HEK293 (cell line): ENCODE measurements around the gene FBXO17.

ENCODE experiments used
- CTCF ChIA-PET: fragments of 350-600 bp; formaldehyde crosslinking; extraction: SDS; loops from one replicate; lab custom pipeline; 2021; ENCODE audit warnings: antibody characterized with exemption; lab: Yijun Ruan, JAX
- POLR2A ChIA-PET: fragments of 300-600 bp; formaldehyde crosslinking; extraction: SDS; loops from one replicate; lab custom pipeline; 2020; ENCODE audit warnings: antibody characterized with exemption, inconsistent platforms; lab: Yijun Ruan, JAX
- H3K27ac ChIP-seq: fragments of 200-500 bp; sonication (Bioruptor generic); 2 replicates; pipeline ENCODE4 v1.5.1; 2014; ENCODE audit warnings: low read depth, low read length, control low read depth, inconsistent platforms; ENCODE audit errors: extremely low read depth
- H3K36me3 ChIP-seq, 2 experiments: fragments of 200-500 bp in 1 of 2; sonication (Bioruptor generic) in 1 of 2; 1 replicate in 1 of 2; 2 replicates in 1 of 2; pipeline ENCODE4 v1.5.1; 2014 to 2017; ENCODE audit warnings: inconsistent platforms in 2 of 2, low read length in 2 of 2; ENCODE audit not compliant: control insufficient read depth in 2 of 2, insufficient read depth in 1 of 2
- H3K4me1 ChIP-seq: fragments of 200-500 bp; sonication (Bioruptor generic); 2 replicates; pipeline ENCODE4 v1.5.1; 2014; ENCODE audit warnings: mild to moderate bottlenecking, low read length, inconsistent platforms; ENCODE audit not compliant: control insufficient read depth, insufficient read depth
- H3K4me3 ChIP-seq: 2 replicates; pipeline ENCODE4 v1.5.1; 2011; ENCODE audit warnings: low read depth, mild to moderate bottlenecking, control low read depth, low read length, moderate library complexity
- H3K9me3 ChIP-seq: fragments of 200-500 bp; sonication (Bioruptor generic); 2 replicates; pipeline ENCODE4 v1.5.1; 2014; ENCODE audit warnings: low read depth, low read length, inconsistent platforms; ENCODE audit not compliant: control insufficient read depth, insufficient read depth
- BCL11B ChIP-seq: fragments of 450-650 bp; formaldehyde crosslinking; IDR thresholded peaks from 2 replicates; pipeline ENCODE4 v1.5.1; 2016; ENCODE audit warnings: low read depth, missing biosample characterization, missing genetic modification characterization
- FEZF1 ChIP-seq: fragments of 450-650 bp; formaldehyde crosslinking; IDR thresholded peaks from 2 replicates; pipeline ENCODE4 v1.5.1; 2016; ENCODE audit warnings: missing biosample characterization, missing genetic modification characterization
- GLIS2 ChIP-seq: fragments of 450-650 bp; formaldehyde crosslinking; IDR thresholded peaks from 2 replicates; pipeline ENCODE4 v1.5.1; 2016; ENCODE audit warnings: missing biosample characterization, missing genetic modification characterization
- KLF1 ChIP-seq: fragments of 450-650 bp; formaldehyde crosslinking; IDR thresholded peaks from 2 replicates; pipeline ENCODE4 v1.5.1; 2016; ENCODE audit warnings: missing biosample characterization, missing genetic modification characterization
- KLF7 ChIP-seq: fragments of 450-650 bp; formaldehyde crosslinking; IDR thresholded peaks from 2 replicates; pipeline ENCODE4 v1.5.1; 2016; ENCODE audit warnings: missing biosample characterization, missing genetic modification characterization, borderline replicate concordance
- OVOL3 ChIP-seq: fragments of 450-650 bp; formaldehyde crosslinking; IDR thresholded peaks from 2 replicates; pipeline ENCODE4 v1.5.1; 2016; ENCODE audit warnings: missing biosample characterization, missing genetic modification characterization
- RBAK ChIP-seq: fragments of 450-650 bp; formaldehyde crosslinking; IDR thresholded peaks from 2 replicates; pipeline ENCODE4 v1.5.1; 2016; ENCODE audit warnings: missing biosample characterization, missing genetic modification characterization
- ZBTB48 ChIP-seq: fragments of 450-650 bp; formaldehyde crosslinking; IDR thresholded peaks from 2 replicates; pipeline ENCODE4 v1.5.1; 2016; ENCODE audit warnings: missing biosample characterization, missing genetic modification characterization
- ZBTB7A ChIP-seq: fragments of 450-650 bp; formaldehyde crosslinking; IDR thresholded peaks from 2 replicates; pipeline ENCODE4 v1.5.1; 2016; ENCODE audit warnings: low read depth, missing biosample characterization, missing genetic modification characterization
- ZEB2 ChIP-seq: fragments of 450-650 bp; formaldehyde crosslinking; IDR thresholded peaks from 2 replicates; pipeline ENCODE4 v1.5.1; 2016; ENCODE audit warnings: missing biosample characterization, missing genetic modification characterization
- ZFP41 ChIP-seq: fragments of 450-650 bp; formaldehyde crosslinking; IDR thresholded peaks from 2 replicates; pipeline ENCODE4 v1.5.1; 2016; ENCODE audit warnings: missing biosample characterization, missing genetic modification characterization, borderline replicate concordance
- ZFP69B ChIP-seq: fragments of 450-650 bp; formaldehyde crosslinking; IDR thresholded peaks from 2 replicates; pipeline ENCODE4 v1.5.1; 2016; ENCODE audit warnings: missing biosample characterization, missing genetic modification characterization
- ZNF138 ChIP-seq: fragments of 450-650 bp; formaldehyde crosslinking; IDR thresholded peaks from 2 replicates; pipeline ENCODE4 v1.5.1; 2016; ENCODE audit warnings: missing biosample characterization, missing genetic modification characterization, borderline replicate concordance
- ZNF157 ChIP-seq: fragments of 450-650 bp; formaldehyde crosslinking; IDR thresholded peaks from 2 replicates; pipeline ENCODE4 v1.5.1; 2016; ENCODE audit warnings: missing biosample characterization, missing genetic modification characterization
- ZNF23 ChIP-seq: fragments of 450-650 bp; formaldehyde crosslinking; IDR thresholded peaks from 2 replicates; pipeline ENCODE4 v1.5.1; 2016; ENCODE audit warnings: missing biosample characterization, missing genetic modification characterization, borderline replicate concordance
- ZNF354C ChIP-seq: fragments of 450-650 bp; formaldehyde crosslinking; IDR thresholded peaks from 2 replicates; pipeline ENCODE4 v1.5.1; 2016; ENCODE audit warnings: missing biosample characterization, missing genetic modification characterization, low read depth, borderline replicate concordance
- ZNF473 ChIP-seq: fragments of 450-650 bp; formaldehyde crosslinking; IDR thresholded peaks from 2 replicates; pipeline ENCODE4 v1.5.1; 2017; ENCODE audit warnings: missing biosample characterization, missing genetic modification characterization
- ZNF530 ChIP-seq: fragments of 450-650 bp; formaldehyde crosslinking; IDR thresholded peaks from 2 replicates; pipeline ENCODE4 v1.5.1; 2016; ENCODE audit warnings: low read depth, missing biosample characterization, missing genetic modification characterization
- ZNF560 ChIP-seq: fragments of 450-650 bp; formaldehyde crosslinking; IDR thresholded peaks from 2 replicates; pipeline ENCODE4 v1.5.1; 2017; ENCODE audit warnings: missing biosample characterization, missing genetic modification characterization, borderline replicate concordance
- ZNF621 ChIP-seq: fragments of 450-650 bp; formaldehyde crosslinking; IDR thresholded peaks from 2 replicates; pipeline ENCODE4 v1.5.1; 2017; ENCODE audit warnings: missing biosample characterization, missing genetic modification characterization
- ZNF701 ChIP-seq: fragments of 450-650 bp; formaldehyde crosslinking; IDR thresholded peaks from 2 replicates; pipeline ENCODE4 v1.5.1; 2016; ENCODE audit warnings: missing biosample characterization, missing genetic modification characterization
- ZSCAN16 ChIP-seq: fragments of 450-650 bp; formaldehyde crosslinking; IDR thresholded peaks from 2 replicates; pipeline ENCODE4 v1.5.1; 2016; ENCODE audit warnings: missing biosample characterization, missing genetic modification characterization
- TF ChIP-seq, protein P1 (sequence below): fragments of 450-650 bp; IDR thresholded peaks from 2 replicates; pipeline ENCODE4 v1.5.1; 2018; ENCODE audit warnings: missing biosample characterization, missing genetic modification characterization
- TF ChIP-seq, protein P2 (sequence below): fragments of 450-650 bp; formaldehyde crosslinking; IDR thresholded peaks from 2 replicates; pipeline ENCODE4 v1.5.1; 2016; ENCODE audit warnings: missing biosample characterization, missing genetic modification characterization
- TF ChIP-seq, protein P3 (sequence below): fragments of 450-650 bp; formaldehyde crosslinking; IDR thresholded peaks from 2 replicates; pipeline ENCODE4 v1.5.1; 2016; ENCODE audit warnings: missing biosample characterization, missing genetic modification characterization

Gene FBXO17

DNA sequence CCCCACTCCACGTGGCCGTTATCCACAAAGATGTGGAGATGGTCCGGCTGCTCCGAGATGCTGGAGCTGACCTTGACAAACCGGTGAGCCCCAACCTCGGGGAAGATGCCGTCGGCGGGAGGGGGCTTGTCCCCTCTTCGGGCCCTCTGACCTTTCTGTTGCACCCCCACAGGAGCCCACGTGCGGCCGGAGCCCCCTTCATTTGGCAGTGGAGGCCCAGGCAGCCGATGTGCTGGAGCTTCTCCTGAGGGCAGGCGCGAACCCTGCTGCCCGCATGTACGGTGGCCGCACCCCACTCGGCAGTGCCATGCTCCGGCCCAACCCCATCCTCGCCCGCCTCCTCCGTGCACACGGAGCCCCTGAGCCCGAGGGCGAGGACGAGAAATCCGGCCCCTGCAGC, 68.3 kb downstream of the FBXO17 start:
- TF ChIP-seq ZNF473 (tag by site-specific recombination) (no peak), ZBTB48 (tag by site-specific recombination) (no peak), KLF1 (tag by site-specific recombination) (no peak), GLIS2 (tag by site-specific recombination) (no peak), OVOL3 (no peak)
- TF ChIP-seq, protein P1, sequence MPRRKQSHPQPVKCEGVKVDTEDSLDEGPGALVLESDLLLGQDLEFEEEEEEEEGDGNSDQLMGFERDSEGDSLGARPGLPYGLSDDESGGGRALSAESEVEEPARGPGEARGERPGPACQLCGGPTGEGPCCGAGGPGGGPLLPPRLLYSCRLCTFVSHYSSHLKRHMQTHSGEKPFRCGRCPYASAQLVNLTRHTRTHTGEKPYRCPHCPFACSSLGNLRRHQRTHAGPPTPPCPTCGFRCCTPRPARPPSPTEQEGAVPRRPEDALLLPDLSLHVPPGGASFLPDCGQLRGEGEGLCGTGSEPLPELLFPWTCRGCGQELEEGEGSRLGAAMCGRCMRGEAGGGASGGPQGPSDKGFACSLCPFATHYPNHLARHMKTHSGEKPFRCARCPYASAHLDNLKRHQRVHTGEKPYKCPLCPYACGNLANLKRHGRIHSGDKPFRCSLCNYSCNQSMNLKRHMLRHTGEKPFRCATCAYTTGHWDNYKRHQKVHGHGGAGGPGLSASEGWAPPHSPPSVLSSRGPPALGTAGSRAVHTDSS (tag by site-specific recombination), result no peak
- no peak overlapping the region for H3K4me3 ChIP-seq
- ChIA-PET POLR2A (no interaction called here), CTCF (interaction anchor here (2.4 kb wide), 1 partner anchor 23 kb away, joined by 10 read pairs; the partner anchor contains the start of genes MRPS12 and SARS2)
- peaks cover 39 to 46% of the 10 kb centered on the region in 2 experiments for H3K36me3 ChIP-seq
- 0 out of 2 replicates have a peak overlapping the region, but pooled peaks have one; percentile 4 for H3K27ac ChIP-seq
- no peaks in the 10 kb centered on the region for H3K4me1 ChIP-seq
- H3K9me3 ChIP-seq, result no peaks in the 10 kb centered on the region

DNA sequence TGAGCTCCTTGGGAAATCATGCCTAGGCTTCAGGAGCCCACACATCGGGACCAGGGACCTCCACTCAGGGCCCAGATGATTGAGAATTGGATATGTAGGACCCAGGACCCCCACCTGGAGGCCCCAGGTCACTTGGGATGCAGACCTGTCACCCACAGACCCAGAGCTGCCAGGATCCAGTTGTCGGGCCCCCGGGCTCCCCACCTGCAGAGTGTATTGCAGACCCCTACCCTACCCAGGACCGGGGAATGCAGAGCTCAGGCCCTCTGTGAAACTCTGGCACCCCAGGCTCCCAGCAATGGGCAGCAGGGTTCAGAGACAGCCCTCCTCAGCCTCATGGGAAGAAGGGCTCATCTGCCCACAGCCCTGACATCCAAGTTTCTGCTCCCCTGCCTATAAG, 69.9 kb downstream of the FBXO17 start:
- H3K4me1 ChIP-seq, result peaks cover 7% of the 10 kb centered on the region
- H3K9me3 ChIP-seq, result no peaks in the 10 kb centered on the region
- ChIA-PET POLR2A (interaction anchor here (0.5 to 1.2 kb wide), 4 partner anchors 56 to 242 kb away, joined by 3 to 7 read pairs (median 4); no protein-coding TSS in a partner anchor), CTCF (interaction anchor here (0.6 to 2.4 kb wide), 4 partner anchors 14 to 149 kb away, joined by 3 to 10 read pairs (median 3); partner anchors contain the start of genes MRPS12 and SARS2)
- peaks cover 46% of the 10 kb centered on the region in 2 experiments for H3K36me3 ChIP-seq
- TF ChIP-seq ZBTB7A (tag by site-specific recombination) (no peak), ZNF157 (tag by site-specific recombination) (peak; percentile 69; the same call in 1 of the 2 replicates)
- H3K27ac ChIP-seq, result no peak overlapping the region; the same call in 1 of the 2 replicates
- no peak overlapping the region for H3K4me3 ChIP-seq

DNA sequence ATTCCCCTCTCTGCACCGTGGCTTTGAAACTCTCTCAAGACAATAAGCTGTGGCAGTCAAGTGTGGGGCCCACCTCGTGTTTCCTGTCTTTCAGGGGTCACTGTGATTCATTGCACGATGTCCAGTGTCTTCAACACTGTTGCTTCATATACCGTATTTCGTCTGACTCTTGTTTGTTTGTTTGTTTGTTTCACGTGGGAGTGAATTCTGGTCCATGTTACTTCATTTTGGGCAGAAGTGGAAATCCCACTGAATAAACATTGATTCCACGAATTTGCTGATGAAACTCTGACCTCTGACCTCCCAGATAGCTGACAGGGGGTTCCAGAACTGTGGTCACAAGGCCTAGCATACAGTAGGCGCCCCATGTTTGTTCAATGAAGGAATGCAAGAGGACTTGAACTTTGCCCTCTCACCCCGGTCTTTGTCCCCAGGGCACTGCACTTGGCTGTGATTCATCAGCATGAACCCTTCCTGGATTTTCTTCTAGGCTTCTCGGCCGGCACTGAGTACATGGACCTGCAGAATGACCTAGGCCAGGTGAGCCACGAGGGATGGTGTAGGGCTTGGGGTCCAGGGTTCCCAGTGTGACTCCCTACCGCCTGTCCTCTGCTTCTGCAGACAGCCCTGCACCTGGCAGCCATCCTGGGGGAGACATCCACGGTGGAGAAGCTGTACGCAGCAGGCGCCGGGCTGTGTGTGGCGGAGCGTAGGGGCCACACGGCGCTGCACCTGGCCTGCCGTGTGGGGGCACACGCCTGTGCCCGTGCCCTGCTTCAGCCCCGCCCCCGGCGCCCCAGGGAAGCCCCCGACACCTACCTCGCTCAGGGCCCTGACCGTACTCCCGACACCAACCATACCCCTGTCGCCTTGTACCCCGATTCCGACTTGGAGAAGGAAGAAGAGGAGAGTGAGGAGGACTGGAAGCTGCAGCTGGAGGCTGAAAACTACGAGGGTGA, 70.7 kb downstream of the FBXO17 start:
- Histone ChIP-seq H3K9me3 (peaks cover 3% of the 10 kb centered on the region; the same call in 1 of the 2 replicates), H3K27ac (peak overlapping the region; percentile 44), H3K36me3 (peaks cover 43 to 46% of the 10 kb centered on the region in 2 experiments), H3K4me1 (peaks cover 11% of the 10 kb centered on the region), H3K4me3 (no peak overlapping the region)
- CTCF ChIA-PET, result interaction anchor here (0.7 to 2.4 kb wide), 2 partner anchors 25 to 149 kb away, joined by 3 to 10 read pairs; partner anchors contain the start of genes MRPS12 and SARS2
- POLR2A ChIA-PET, result interaction anchor here (0.5 to 1.2 kb wide), 3 partner anchors 56 to 243 kb away, joined by 3 to 7 read pairs (median 4); no protein-coding TSS in a partner anchor
- TF ChIP-seq ZNF530 (no peak), ZNF138 (no peak), BCL11B (tag by site-specific recombination) (0 out of 2 replicates have a peak, but pooled peaks have one; percentile 28), ZSCAN16 (no peak), ZNF701 (tag by site-specific recombination) (no peak), ZNF560 (tag by site-specific recombination) (no peak), ZNF354C (no peak), FEZF1 (tag by site-specific recombination) (no peak), ZNF23 (no peak), ZFP69B (tag by site-specific recombination) (peak; percentile 83; the same call in 1 of the 2 replicates), ZNF621 (tag by site-specific recombination) (no peak), ZFP41 (no peak), KLF7 (no peak), RBAK (tag by site-specific recombination) (no peak), ZEB2 (no peak)
- TF ChIP-seq, protein P2, sequence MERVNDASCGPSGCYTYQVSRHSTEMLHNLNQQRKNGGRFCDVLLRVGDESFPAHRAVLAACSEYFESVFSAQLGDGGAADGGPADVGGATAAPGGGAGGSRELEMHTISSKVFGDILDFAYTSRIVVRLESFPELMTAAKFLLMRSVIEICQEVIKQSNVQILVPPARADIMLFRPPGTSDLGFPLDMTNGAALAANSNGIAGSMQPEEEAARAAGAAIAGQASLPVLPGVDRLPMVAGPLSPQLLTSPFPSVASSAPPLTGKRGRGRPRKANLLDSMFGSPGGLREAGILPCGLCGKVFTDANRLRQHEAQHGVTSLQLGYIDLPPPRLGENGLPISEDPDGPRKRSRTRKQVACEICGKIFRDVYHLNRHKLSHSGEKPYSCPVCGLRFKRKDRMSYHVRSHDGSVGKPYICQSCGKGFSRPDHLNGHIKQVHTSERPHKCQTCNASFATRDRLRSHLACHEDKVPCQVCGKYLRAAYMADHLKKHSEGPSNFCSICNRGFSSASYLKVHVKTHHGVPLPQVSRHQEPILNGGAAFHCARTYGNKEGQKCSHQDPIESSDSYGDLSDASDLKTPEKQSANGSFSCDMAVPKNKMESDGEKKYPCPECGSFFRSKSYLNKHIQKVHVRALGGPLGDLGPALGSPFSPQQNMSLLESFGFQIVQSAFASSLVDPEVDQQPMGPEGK (tag by site-specific recombination), result no peak
- TF ChIP-seq, protein P3, sequence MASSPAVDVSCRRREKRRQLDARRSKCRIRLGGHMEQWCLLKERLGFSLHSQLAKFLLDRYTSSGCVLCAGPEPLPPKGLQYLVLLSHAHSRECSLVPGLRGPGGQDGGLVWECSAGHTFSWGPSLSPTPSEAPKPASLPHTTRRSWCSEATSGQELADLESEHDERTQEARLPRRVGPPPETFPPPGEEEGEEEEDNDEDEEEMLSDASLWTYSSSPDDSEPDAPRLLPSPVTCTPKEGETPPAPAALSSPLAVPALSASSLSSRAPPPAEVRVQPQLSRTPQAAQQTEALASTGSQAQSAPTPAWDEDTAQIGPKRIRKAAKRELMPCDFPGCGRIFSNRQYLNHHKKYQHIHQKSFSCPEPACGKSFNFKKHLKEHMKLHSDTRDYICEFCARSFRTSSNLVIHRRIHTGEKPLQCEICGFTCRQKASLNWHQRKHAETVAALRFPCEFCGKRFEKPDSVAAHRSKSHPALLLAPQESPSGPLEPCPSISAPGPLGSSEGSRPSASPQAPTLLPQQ, result peak; percentile 86
